Esophagus (tissue), 2 donors: ENCODE measurements around the gene TRIM65. TPM values are rescaled to one million over a fixed set of nuclear protein-coding genes. Genes with fewer than 3 reads are reported as not detected.
A peak's percentile ranks its signal among the peaks of the same experiment; 100 is the strongest.
"Not testable (repeated sequence)": the region's sequence is repeated elsewhere in the genome, so short reads cannot be mapped to it uniquely, and the experiment has no call there.

Experiments used
- H3K27ac ChIP-seq, 2 donors: one replicate each; pipeline ENCODE4 v1.5.1; 2013; ENCODE audit warnings: low read depth in 2 of 2, mild to moderate bottlenecking in 2 of 2, inconsistent platforms in 1 of 2, low read length in 1 of 2, moderate library complexity in 1 of 2
- H3K27me3 ChIP-seq, 2 donors: one replicate each; pipeline ENCODE4 v1.6.1; 2013; ENCODE audit warnings: low read length in 2 of 2, control low read depth in 1 of 2, mild to moderate bottlenecking in 1 of 2; ENCODE audit not compliant: insufficient read depth in 2 of 2, control insufficient read depth in 1 of 2
- H3K36me3 ChIP-seq, 2 donors: one replicate each; pipeline ENCODE4 v1.6.1; 2013; ENCODE audit warnings: low read length in 1 of 2; ENCODE audit not compliant: control insufficient read depth in 2 of 2, insufficient read depth in 2 of 2
- H3K4me1 ChIP-seq, 2 donors: one replicate each; pipeline ENCODE4 v1.6.1; 2013; ENCODE audit warnings: low read length in 1 of 2; ENCODE audit not compliant: control insufficient read depth in 2 of 2, insufficient read depth in 2 of 2
- H3K4me3 ChIP-seq, 2 donors: one replicate each; pipeline ENCODE4 v1.5.1; 2013; ENCODE audit warnings: low read length in 2 of 2, mild to moderate bottlenecking in 2 of 2, low read depth in 1 of 2, moderate library complexity in 1 of 2
- H3K9me3 ChIP-seq, 2 donors: one replicate each; pipeline ENCODE4 v1.6.1; 2013; ENCODE audit warnings: mild to moderate bottlenecking in 2 of 2, low read depth in 1 of 2, low read length in 1 of 2, moderate library complexity in 1 of 2; ENCODE audit not compliant: control insufficient read depth in 2 of 2, insufficient read depth in 1 of 2
- WGBS, 2 donors: extraction: QIAGEN DNeasy Blood & Tissue Kit; methylation state at CpG; one replicate each; pipeline ENCODE4 v1.1.7; 2013; 5-methylcytosine and 5-hydroxymethylcytosine counted together
- polyA plus RNA-seq, 2 donors: library from polyadenylated mRNA; stranded (reverse); fragments of 200-250 nt; gene quantifications; one replicate each; pipeline ENCODE4 v1.2.3, GENCODE V29; 2013
- donor health status: healthy with polysubstance abuse.
- donor health status: Bipolar disorder and iron deficiency.

The TRIM65 gene
- polyA plus RNA-seq, 2 donors, result 9.8 to 19.8 TPM

- no peak overlapping the region for H3K27ac ChIP-seq
- WGBS, 2 donors, result 85 to 92% methylated on average over 31 of the region's 31 CpGs
- peaks cover 8 to 25% of the 10 kb centered on the region in 2 donors for H3K36me3 ChIP-seq
- no peaks in the 10 kb centered on the region for H3K9me3 ChIP-seq
- no peak overlapping the region for H3K4me3 ChIP-seq
- peaks cover 3 to 15% of the 10 kb centered on the region in 2 donors for H3K4me1 ChIP-seq
- no peaks in the 10 kb centered on the region for H3K27me3 ChIP-seq
These were observed 5.6 kb downstream of the TRIM65 start for GRCh38 chr17:75891022-75891604.

GRCh38 chr17:75889454-75889853, 7.3 kb downstream of the TRIM65 start:
- Histone ChIP-seq H3K27ac (no peak overlapping the region), H3K9me3 (no peaks in the 10 kb centered on the region), H3K36me3 (peaks cover 8 to 25% of the 10 kb centered on the region in 2 donors), H3K4me1 (peaks cover 0 to 4% of the 10 kb centered on the region in 2 donors), H3K27me3 (no peaks in the 10 kb centered on the region), H3K4me3 (no peak overlapping the region)
- 76 to 79% methylated on average over 6 of the region's 6 CpGs for WGBS, 2 donors

GRCh38 chr17:75888484-75888883, 8.3 kb downstream of the TRIM65 start:
- Histone ChIP-seq H3K36me3 (peaks cover 8 to 25% of the 10 kb centered on the region in 2 donors), H3K4me1 (no peaks in the 10 kb centered on the region)

GRCh38 chr17:75885860-75886259, 10.9 kb downstream of the TRIM65 start:
- 84 to 86% methylated on average over 9 of the region's 9 CpGs for WGBS, 2 donors
- not testable (repeated sequence) for H3K36me3 ChIP-seq, H3K4me1 ChIP-seq, H3K9me3 ChIP-seq, H3K27me3 ChIP-seq, H3K4me3 ChIP-seq, H3K27ac ChIP-seq

More at GRCh38 chr17:75888484-75888883, 8.3 kb downstream of the TRIM65 start:
- WGBS, 2 donors, result 79 to 83% methylated on average over 6 of the region's 6 CpGs
- Histone ChIP-seq H3K4me3 (no peak overlapping the region), H3K27me3 (no peaks in the 10 kb centered on the region), H3K9me3 (no peaks in the 10 kb centered on the region), H3K27ac (no peak overlapping the region)

GRCh38 chr17:75885431-75885830, 11.3 kb downstream of the TRIM65 start:
- no peak overlapping the region for H3K4me3 ChIP-seq
- H3K4me1 ChIP-seq, result peaks cover 3% of the 10 kb centered on the region in 2 donors
- H3K27ac ChIP-seq, result no peak overlapping the region
- H3K36me3 ChIP-seq, result peaks cover 1 to 3% of the 10 kb centered on the region in 2 donors
- H3K27me3 ChIP-seq, result no peaks in the 10 kb centered on the region
- no peaks in the 10 kb centered on the region for H3K9me3 ChIP-seq
- 82 to 87% methylated on average over 8 of the region's 8 CpGs for WGBS, 2 donors

GRCh38 chr17:75881678-75882454, 14.9 kb downstream of the TRIM65 start:
- Histone ChIP-seq H3K4me1 (peaks cover 3 to 6% of the 10 kb centered on the region in 2 donors), H3K9me3 (no peaks in the 10 kb centered on the region), H3K27ac (peak overlapping the region; percentile 24 to 29), H3K4me3 (no peak overlapping the region), H3K36me3 (no peaks in the 10 kb centered on the region), H3K27me3 (no peaks in the 10 kb centered on the region)
- WGBS, 2 donors, result 63 to 68% methylated on average over 15 of the region's 15 CpGs

- no peaks in the 10 kb centered on the region for H3K27me3 ChIP-seq
- no peak overlapping the region for H3K27ac ChIP-seq
- 77 to 79% methylated on average over 7 of the region's 7 CpGs for WGBS, 2 donors
- no peaks in the 10 kb centered on the region for H3K9me3 ChIP-seq
- H3K4me3 ChIP-seq, result no peak overlapping the region
- peaks cover 0 to 5% of the 10 kb centered on the region in 2 donors for H3K36me3 ChIP-seq
- peaks cover 8 to 21% of the 10 kb centered on the region in 2 donors for H3K4me1 ChIP-seq
These were observed 16.5 kb downstream of the TRIM65 start for GRCh38 chr17:75880266-75880665.

GRCh38 chr17:75878174-75878998, 18.4 kb downstream of the TRIM65 start, which contains the start of gene TRIM47:
Gene TRIM47, minus strand, starts transcription at chr17:75878581. Its CDS starts 33 bp downstream, at chr17:75878548.
- H3K36me3 ChIP-seq, result peaks cover 0 to 22% of the 10 kb centered on the region in 2 donors
- H3K9me3 ChIP-seq, result no peaks in the 10 kb centered on the region
- peak within 1 kb of the TSS; percentile 96 for H3K27ac ChIP-seq
- WGBS, 2 donors, result 1% methylated on average over 78 to 87 of the region's 87 CpGs
- H3K4me3 ChIP-seq, result peak within 1 kb of the TSS; percentile 61 to 72
- H3K27me3 ChIP-seq, result no peaks in the 10 kb centered on the region
- H3K4me1 ChIP-seq, result peaks cover 8 to 26% of the 10 kb centered on the region in 2 donors

GRCh38 chr17:75877752-75878173, 19.0 kb downstream of the TRIM65 start:
- H3K27ac ChIP-seq, result peak overlapping the region; percentile 96
- H3K4me1 ChIP-seq, result peaks cover 8 to 30% of the 10 kb centered on the region in 2 donors
- H3K4me3 ChIP-seq, result peak overlapping the region; percentile 61 to 72

More at GRCh38 chr17:75877752-75878173, 19.0 kb downstream of the TRIM65 start:
- Histone ChIP-seq H3K36me3 (peaks cover 0 to 22% of the 10 kb centered on the region in 2 donors), H3K9me3 (no peaks in the 10 kb centered on the region), H3K27me3 (no peaks in the 10 kb centered on the region)
- 0% methylated on average over 55 to 56 of the region's 56 CpGs for WGBS, 2 donors
